Lower leg skin (tissue), 3 donors: Measurements from ENCODE around the gene MRPL50.

Source experiments
- CTCF ChIP-seq, 3 donors: fragments of 450-650 bp; IDR thresholded peaks; one replicate each; pipeline ENCODE4 v1.5.1; 2016; ENCODE audit warnings: antibody characterized with exemption in 3 of 3, mild to moderate bottlenecking in 3 of 3, moderate library complexity in 2 of 3
- POLR2A ChIP-seq, 2 donors: fragments of 450-650 bp; IDR thresholded peaks; one replicate each; pipeline ENCODE4 v1.6.1; 2016 to 2017; ENCODE audit warnings: antibody characterized with exemption in 2 of 2, mild to moderate bottlenecking in 1 of 2, moderate library complexity in 1 of 2

- TF ChIP-seq CTCF (IDR thresholded peaks at IDR 0.05) (no peak), POLR2A (IDR thresholded peaks at IDR 0.05) (no peak)
Measured at GRCh38 chr9:101388507-101388993, 9.9 kb downstream of the MRPL50 start.
